ENCODE data around the gene DUS2. TPM values are rescaled to one million over a fixed set of nuclear protein-coding genes. Genes with fewer than 3 reads are reported as not detected.

The DUS2 gene
- total and polyA plus RNA-seq, 9 of the 15 experiments (the other 6 are each of a cell fraction or from before 2014, with no cell fraction given), result 5.8 to 22.5 (median 20.6) TPM

DNA sequence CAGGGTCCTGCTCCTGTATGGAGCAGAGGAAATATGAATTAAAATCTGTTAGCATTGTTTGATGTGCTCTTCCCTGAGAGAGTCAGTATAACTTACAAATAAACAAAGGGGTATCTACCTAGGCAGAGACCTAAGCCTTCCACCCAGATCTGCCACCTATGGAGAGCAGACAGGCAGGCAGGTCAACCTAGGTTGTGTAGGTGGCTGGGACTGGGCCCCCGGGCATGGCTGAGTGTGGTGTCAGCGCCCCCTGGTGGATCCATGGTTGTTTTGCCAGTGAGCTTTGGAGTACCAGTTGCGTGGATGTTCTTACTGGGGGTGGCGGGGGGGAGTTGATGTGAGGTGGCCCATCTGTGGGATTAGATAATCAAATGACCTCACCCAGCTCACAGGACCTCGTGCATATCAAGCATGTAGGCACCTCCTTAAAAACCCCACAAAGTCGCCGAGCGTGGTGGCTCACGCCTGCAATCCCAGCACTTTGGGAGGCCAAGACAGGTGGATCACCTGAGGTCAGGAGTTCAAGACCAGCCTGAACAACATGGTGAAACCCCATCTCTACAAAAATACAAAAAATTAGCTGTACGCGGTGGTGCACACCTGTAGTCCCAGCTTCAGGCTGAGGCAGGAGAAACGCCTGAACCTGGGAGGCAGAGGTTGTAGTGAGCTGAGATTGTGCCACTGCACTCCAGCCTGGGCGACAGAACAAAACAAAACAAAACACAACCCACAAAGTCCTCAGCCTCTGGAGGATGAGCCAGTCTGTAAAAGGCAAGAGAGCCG is 17.6 kb downstream of the DUS2 start (continued):
- TF ChIP-seq, protein P1, sequence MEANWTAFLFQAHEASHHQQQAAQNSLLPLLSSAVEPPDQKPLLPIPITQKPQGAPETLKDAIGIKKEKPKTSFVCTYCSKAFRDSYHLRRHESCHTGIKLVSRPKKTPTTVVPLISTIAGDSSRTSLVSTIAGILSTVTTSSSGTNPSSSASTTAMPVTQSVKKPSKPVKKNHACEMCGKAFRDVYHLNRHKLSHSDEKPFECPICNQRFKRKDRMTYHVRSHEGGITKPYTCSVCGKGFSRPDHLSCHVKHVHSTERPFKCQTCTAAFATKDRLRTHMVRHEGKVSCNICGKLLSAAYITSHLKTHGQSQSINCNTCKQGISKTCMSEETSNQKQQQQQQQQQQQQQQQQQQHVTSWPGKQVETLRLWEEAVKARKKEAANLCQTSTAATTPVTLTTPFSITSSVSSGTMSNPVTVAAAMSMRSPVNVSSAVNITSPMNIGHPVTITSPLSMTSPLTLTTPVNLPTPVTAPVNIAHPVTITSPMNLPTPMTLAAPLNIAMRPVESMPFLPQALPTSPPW (CRISPR knock-in tag; IDR thresholded peaks at IDR 0.05), result peak; percentile 76
- TF ChIP-seq, protein P2, sequence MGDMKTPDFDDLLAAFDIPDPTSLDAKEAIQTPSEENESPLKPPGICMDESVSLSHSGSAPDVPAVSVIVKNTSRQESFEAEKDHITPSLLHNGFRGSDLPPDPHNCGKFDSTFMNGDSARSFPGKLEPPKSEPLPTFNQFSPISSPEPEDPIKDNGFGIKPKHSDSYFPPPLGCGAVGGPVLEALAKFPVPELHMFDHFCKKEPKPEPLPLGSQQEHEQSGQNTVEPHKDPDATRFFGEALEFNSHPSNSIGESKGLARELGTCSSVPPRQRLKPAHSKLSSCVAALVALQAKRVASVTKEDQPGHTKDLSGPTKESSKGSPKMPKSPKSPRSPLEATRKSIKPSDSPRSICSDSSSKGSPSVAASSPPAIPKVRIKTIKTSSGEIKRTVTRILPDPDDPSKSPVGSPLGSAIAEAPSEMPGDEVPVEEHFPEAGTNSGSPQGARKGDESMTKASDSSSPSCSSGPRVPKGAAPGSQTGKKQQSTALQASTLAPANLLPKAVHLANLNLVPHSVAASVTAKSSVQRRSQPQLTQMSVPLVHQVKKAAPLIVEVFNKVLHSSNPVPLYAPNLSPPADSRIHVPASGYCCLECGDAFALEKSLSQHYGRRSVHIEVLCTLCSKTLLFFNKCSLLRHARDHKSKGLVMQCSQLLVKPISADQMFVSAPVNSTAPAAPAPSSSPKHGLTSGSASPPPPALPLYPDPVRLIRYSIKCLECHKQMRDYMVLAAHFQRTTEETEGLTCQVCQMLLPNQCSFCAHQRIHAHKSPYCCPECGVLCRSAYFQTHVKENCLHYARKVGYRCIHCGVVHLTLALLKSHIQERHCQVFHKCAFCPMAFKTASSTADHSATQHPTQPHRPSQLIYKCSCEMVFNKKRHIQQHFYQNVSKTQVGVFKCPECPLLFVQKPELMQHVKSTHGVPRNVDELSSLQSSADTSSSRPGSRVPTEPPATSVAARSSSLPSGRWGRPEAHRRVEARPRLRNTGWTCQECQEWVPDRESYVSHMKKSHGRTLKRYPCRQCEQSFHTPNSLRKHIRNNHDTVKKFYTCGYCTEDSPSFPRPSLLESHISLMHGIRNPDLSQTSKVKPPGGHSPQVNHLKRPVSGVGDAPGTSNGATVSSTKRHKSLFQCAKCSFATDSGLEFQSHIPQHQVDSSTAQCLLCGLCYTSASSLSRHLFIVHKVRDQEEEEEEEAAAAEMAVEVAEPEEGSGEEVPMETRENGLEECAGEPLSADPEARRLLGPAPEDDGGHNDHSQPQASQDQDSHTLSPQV (IDR thresholded peaks at IDR 0.05), result 0 out of 2 replicates have a peak, but pooled peaks have one; percentile 42
- no peak for TF ChIP-seq NR2F6 (CRISPR knock-in tag; IDR thresholded peaks at IDR 0.05)
- no peak for TF ChIP-seq ELF1 (tag; IDR thresholded peaks at IDR 0.05)
- TF ChIP-seq, protein P3, sequence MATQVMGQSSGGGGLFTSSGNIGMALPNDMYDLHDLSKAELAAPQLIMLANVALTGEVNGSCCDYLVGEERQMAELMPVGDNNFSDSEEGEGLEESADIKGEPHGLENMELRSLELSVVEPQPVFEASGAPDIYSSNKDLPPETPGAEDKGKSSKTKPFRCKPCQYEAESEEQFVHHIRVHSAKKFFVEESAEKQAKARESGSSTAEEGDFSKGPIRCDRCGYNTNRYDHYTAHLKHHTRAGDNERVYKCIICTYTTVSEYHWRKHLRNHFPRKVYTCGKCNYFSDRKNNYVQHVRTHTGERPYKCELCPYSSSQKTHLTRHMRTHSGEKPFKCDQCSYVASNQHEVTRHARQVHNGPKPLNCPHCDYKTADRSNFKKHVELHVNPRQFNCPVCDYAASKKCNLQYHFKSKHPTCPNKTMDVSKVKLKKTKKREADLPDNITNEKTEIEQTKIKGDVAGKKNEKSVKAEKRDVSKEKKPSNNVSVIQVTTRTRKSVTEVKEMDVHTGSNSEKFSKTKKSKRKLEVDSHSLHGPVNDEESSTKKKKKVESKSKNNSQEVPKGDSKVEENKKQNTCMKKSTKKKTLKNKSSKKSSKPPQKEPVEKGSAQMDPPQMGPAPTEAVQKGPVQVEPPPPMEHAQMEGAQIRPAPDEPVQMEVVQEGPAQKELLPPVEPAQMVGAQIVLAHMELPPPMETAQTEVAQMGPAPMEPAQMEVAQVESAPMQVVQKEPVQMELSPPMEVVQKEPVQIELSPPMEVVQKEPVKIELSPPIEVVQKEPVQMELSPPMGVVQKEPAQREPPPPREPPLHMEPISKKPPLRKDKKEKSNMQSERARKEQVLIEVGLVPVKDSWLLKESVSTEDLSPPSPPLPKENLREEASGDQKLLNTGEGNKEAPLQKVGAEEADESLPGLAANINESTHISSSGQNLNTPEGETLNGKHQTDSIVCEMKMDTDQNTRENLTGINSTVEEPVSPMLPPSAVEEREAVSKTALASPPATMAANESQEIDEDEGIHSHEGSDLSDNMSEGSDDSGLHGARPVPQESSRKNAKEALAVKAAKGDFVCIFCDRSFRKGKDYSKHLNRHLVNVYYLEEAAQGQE (IDR thresholded peaks at IDR 0.05; ENCODE audit: borderline replicate concordance), result peak; percentile 88
- TF ChIP-seq, protein P3 (CRISPR knock-in tag; IDR thresholded peaks at IDR 0.05; ENCODE audit: low read depth), result no peak
- TF ChIP-seq, protein P4, sequence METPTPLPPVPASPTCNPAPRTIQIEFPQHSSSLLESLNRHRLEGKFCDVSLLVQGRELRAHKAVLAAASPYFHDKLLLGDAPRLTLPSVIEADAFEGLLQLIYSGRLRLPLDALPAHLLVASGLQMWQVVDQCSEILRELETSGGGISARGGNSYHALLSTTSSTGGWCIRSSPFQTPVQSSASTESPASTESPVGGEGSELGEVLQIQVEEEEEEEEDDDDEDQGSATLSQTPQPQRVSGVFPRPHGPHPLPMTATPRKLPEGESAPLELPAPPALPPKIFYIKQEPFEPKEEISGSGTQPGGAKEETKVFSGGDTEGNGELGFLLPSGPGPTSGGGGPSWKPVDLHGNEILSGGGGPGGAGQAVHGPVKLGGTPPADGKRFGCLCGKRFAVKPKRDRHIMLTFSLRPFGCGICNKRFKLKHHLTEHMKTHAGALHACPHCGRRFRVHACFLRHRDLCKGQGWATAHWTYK (CRISPR knock-in tag; IDR thresholded peaks at IDR 0.05), result peak; percentile 39; the same call in 1 of the 2 replicates
- TF ChIP-seq TCF3 (CRISPR knock-in tag; IDR thresholded peaks at IDR 0.05), result 0 out of 2 replicates have a peak, but pooled peaks have one; percentile 11
- TF ChIP-seq RCOR1 (IDR thresholded peaks at IDR 0.05; ENCODE audit: borderline replicate concordance in 1 of 2, low read depth in 2 of 2, low read length in 2 of 2), result peak in 1 of 2 experiments; percentile 44; a peak in 1 of 4 replicates
- TF ChIP-seq NONO (IDR thresholded peaks at IDR 0.05; ENCODE audit: low read depth in 2 of 2, low read length in 1 of 2), result peak in 1 of 2 experiments; percentile 61; a peak in 1 of 4 replicates
